Measurements from ENCODE around the gene ATP5F1D. TPM values are rescaled to one million over a fixed set of nuclear protein-coding genes. Genes with fewer than 3 reads are reported as not detected.

The ATP5F1D gene
- total and polyA plus RNA-seq, 2 of the 13 experiments (the other 11 are each of a cell fraction or from before 2014, with no cell fraction given) = 39.4 to 78.7 TPM

GRCh38 chr19:1206864-1207450 is 34.6 kb upstream of the ATP5F1D start (continued):
- TF ChIP-seq JDP2 (CRISPR knock-in tag; IDR thresholded peaks at IDR 0.05; ENCODE audit: borderline replicate concordance) = no peak
- TF ChIP-seq NCOR1 (IDR thresholded peaks at IDR 0.05; ENCODE audit: borderline replicate concordance, low read length) = no peak
- no peak for TF ChIP-seq ZFP36L1 (CRISPR knock-in tag; IDR thresholded peaks at IDR 0.05)
- TF ChIP-seq ZNF3 (CRISPR knock-in tag; IDR thresholded peaks at IDR 0.05) = no peak
- TF ChIP-seq HBP1 (CRISPR knock-in tag; IDR thresholded peaks at IDR 0.05; ENCODE audit: low read depth) = 0 out of 2 replicates have a peak, but pooled peaks have one; percentile 4
- no peak for TF ChIP-seq ZNF251 (CRISPR knock-in tag; IDR thresholded peaks at IDR 0.05)
- no peak for TF ChIP-seq ZBTB26 (CRISPR knock-in tag; IDR thresholded peaks at IDR 0.05; ENCODE audit: borderline replicate concordance)
- TF ChIP-seq DR1 (CRISPR knock-in tag; IDR thresholded peaks at IDR 0.05) = no peak
- no peak for TF ChIP-seq ZBTB2 (CRISPR knock-in tag; IDR thresholded peaks at IDR 0.05; ENCODE audit: low read depth)
- TF ChIP-seq U2AF2 (IDR thresholded peaks at IDR 0.05; ENCODE audit: low read depth, low read length) = no peak
- TF ChIP-seq ZNF639 (CRISPR knock-in tag; conservative IDR thresholded peaks at IDR 0.05) = no peak
- no peak for TF ChIP-seq SOX13 (IDR thresholded peaks at IDR 0.05)
- no peak for TF ChIP-seq SOX13 (CRISPR knock-in tag; conservative IDR thresholded peaks at IDR 0.05 in 1 of 2, IDR thresholded peaks at IDR 0.05 in 1 of 2)
- TF ChIP-seq TARDBP (CRISPR knock-in tag; IDR thresholded peaks at IDR 0.05) = no peak
- TF ChIP-seq GPN1 (CRISPR knock-in tag; IDR thresholded peaks at IDR 0.05; ENCODE audit: borderline replicate concordance) = no peak
- TF ChIP-seq SP2 (CRISPR knock-in tag; IDR thresholded peaks at IDR 0.05) = no peak
- peak; percentile 44; the same call in 1 of the 2 replicates for TF ChIP-seq KDM5B (CRISPR knock-in tag; IDR thresholded peaks at IDR 0.05; ENCODE audit: borderline replicate concordance)
- TF ChIP-seq FOSL2 (CRISPR knock-in tag; IDR thresholded peaks at IDR 0.05) = no peak
- TF ChIP-seq SMYD3 (CRISPR knock-in tag; IDR thresholded peaks at IDR 0.05) = no peak
- no peak for TF ChIP-seq ZNF878 (CRISPR knock-in tag; IDR thresholded peaks at IDR 0.05)
- TF ChIP-seq NR2C2 (CRISPR knock-in tag; IDR thresholded peaks at IDR 0.05; ENCODE audit: borderline replicate concordance) = no peak
- peak; percentile 7; the same call in 1 of the 2 replicates for TF ChIP-seq SAP130 (CRISPR knock-in tag; IDR thresholded peaks at IDR 0.05; ENCODE audit: low read depth)
- no peak for TF ChIP-seq TRIM24 (CRISPR knock-in tag; IDR thresholded peaks at IDR 0.05)
- TF ChIP-seq AHR (CRISPR knock-in tag; IDR thresholded peaks at IDR 0.05) = no peak
- no peak for TF ChIP-seq CBX1 (IDR thresholded peaks at IDR 0.05; ENCODE audit: low read depth)
- no peak for TF ChIP-seq ZBTB42 (CRISPR knock-in tag; IDR thresholded peaks at IDR 0.05)
- 0 out of 2 replicates have a peak, but pooled peaks have one; percentile 37 for TF ChIP-seq ZNF788 (CRISPR knock-in tag; IDR thresholded peaks at IDR 0.05; ENCODE audit: borderline replicate concordance)

Measured in HepG2 (cell line).